NCI-H1105 treated with DMSO at 0.1 percent for 48 hours (cell line): ENCODE data around the gene ATP5F1D.
A peak's percentile ranks its signal among the peaks of the same experiment; 100 is the strongest.

ENCODE experiments used
- DNase-seq: peaks from one replicate; lab custom pipeline; 2025; lab: John Stamatoyannopoulos, UW

Gene ATP5F1D

GRCh38 chr19:1259206-1259875, 17.8 kb downstream of the ATP5F1D start:
- no peak for DNase-seq

- DNase-seq = no peak
Observed at GRCh38 chr19:1259876-1260748, 18.6 kb downstream of the ATP5F1D start.

DNA sequence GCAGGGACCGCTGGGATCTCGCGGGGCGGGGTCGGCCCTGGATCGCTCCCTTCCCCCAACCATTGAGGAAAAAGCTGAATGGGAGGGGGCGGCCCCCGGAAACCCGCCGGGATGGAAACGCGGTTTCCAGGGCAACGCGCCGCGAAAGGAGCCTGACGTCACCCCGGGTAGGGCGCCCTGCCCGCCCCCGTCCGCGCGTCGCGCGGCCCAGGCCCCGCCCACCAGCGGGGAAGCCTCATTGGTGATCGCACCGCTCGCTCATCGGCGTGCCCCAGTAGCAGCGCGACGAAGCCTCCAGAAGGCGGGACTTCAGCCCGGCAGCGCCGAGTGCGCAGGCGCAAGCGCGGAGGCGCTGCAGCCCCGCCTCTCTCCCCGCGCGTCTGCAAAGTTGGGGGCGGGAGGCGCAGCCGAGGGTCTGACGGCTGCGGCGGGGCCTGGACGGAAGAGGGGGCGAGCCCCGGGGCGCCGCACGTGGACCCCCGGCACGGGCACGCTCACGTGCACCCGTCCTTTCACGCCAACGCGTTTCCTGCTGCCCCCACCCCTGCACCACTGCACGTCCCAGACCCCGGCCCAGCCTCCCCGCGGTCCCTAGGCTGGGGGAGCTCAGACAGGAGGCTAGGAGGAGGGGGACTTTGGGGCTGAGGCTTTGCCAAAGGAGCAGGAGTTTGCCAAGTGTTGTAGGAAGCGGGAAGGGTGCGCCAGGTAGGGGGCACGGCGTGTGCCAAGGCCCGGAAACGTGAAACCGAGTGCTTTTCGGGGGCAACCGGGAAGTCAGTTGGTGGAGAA, 19.4 kb downstream of the ATP5F1D start:
- DNase-seq = peak; percentile 96

DNA sequence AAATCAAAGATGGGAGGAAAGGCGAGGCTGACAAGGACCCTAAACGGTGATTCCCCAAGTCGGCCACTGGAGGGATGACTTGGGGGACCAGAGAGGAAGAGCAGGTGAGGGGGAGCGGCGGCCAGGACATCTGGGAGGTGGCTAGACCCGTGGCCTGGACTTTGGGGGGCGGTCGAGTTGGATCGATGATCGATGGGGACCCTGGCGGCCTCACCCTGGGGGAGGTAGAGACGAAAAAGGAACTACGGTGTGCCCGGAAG, 19.9 kb downstream of the ATP5F1D start:
- no peak for DNase-seq

DNA sequence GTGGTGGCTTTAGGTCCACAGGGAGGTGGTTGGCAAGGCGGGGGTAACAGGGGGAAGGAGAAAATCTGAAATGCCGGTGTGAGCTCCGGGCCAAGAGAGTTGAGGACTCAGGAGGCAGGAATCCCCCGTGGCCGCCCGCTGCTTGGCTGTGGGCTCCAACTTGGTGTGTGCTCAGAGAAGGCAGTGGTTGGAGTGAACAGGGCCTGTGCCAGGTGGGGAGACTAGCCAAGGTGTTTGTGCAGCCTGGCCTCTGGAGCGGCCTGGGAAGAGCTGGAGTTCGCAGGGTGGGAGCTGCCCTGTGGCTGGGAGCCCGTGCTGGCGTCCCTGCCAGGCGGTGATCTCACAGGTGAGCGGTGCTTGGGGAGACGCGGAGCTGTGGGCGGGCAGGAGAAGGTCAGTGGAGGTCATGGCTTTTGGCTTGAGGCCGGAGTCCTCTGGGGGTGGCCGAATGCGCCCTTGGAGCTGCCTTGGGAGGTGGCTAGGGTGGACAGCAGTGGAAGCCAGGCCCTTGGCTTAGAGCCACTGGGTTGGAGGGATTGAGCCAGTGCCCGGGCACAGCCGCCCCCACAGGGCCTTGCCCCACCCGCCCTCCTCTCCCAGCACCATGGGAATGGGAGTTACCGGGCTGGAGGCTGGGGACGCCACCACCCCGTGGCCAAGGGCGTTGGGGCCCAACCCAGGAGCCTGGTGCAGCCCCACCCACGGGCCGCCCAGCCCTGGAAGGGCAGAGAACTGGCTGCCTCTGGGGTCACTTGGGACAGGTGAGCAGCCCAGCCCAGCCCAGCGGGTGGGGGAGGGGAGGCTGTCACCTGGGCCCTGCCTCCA, 20.5 kb downstream of the ATP5F1D start:
- no peak for DNase-seq

DNA sequence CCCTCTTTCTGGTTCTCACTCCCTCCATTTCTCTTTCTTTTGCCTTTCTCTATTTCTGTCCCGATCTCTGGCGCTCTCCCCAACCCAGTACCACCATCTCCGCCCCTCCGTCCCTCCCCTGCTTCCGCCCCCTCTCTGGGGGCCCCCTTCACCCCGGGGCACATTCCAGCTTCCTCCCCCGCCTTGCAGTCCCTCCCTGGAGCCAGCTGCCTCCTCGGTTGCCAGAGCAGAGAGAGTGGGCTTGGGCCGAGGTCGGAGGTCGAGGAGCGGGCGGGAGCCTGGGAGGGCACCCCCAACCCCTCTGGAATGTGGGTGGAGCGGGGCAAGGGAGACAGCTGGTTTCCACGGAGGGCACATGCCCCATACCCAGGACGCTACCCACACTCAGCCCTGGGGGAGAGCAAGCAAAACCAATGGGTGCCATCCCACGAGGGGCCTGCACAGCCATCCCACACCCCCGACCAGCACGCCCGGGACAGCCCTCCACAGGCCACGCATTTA, 21.1 kb downstream of the ATP5F1D start:
- no peak for DNase-seq

- no peak for DNase-seq
Observed at GRCh38 chr19:1263188-1263587, 21.6 kb downstream of the ATP5F1D start.

- no peak for DNase-seq
Observed at GRCh38 chr19:1264801-1265614, 23.5 kb downstream of the ATP5F1D start.

- DNase-seq = no peak
Observed at GRCh38 chr19:1265615-1266128, 24.1 kb downstream of the ATP5F1D start.

DNA sequence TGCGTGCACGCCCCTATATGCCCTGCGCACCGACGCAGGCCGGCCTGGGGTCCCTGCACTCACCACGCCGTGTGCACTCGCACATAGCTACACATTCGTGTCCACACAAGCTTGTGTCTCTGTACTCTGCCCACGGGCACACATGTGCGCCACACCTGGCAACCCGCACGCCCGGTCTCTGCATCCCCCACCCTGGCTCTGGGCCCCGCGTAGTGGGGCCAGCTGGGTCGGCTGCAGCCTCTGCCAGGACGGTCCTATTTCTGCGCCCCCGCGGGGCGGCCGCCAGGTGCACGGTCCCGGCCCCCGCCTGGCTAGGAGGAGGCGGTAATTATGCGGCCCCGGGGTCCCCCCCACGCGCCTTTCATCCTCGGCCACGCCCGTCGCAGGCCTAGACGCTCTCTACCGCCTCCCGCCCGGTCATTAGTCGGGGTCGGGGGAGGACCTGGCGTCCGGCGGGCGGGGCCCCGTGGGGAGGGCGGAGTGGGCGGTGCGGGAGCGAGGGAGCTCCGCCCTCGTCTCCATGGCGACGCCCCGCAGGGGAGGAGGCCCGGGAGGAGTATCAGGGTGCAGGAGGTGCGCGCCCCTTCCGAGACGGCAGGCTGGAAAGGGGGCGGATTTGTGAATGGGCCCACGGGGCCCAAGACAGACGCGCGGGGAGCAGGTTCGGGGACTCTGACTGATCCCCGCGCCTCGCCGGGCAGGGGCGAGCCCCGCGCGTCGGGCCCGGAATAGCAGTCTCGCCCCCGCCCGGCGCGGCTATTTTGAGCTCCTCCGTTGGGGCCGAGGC, 24.8 kb downstream of the ATP5F1D start:
- DNase-seq = peak; percentile 81

GRCh38 chr19:1266916-1267476, 25.4 kb downstream of the ATP5F1D start:
- peak; percentile 31 for DNase-seq

- DNase-seq = no peak
Observed at GRCh38 chr19:1267477-1268225, 26.1 kb downstream of the ATP5F1D start.

GRCh38 chr19:1268226-1269064, 26.9 kb downstream of the ATP5F1D start:
- no peak for DNase-seq

DNA sequence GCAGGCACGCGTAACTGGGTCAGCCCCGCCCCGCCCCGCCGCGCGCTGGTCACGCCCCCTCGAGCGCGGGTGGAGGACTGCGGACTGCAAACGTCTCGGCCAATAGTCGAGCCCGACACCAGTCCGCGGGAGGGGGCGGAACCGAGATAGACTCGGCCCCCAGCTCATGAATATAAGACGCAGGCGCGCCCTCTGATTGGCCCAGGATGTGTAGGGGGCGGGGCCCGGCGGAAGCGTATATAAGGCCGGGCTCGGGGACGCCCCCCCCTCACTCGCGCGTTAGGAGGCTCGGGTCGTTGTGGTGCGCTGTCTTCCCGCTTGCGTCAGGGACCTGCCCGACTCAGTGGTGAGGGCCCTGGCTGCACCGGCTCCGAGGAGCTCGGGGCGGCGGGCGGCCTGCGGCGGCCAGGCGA, 27.5 kb downstream of the ATP5F1D start, which contains the start of gene CIRBP:
Gene CIRBP, plus strand, starts transcription at position 268 of the 413 bp plus-strand sequence. CDS start 1,602 bp downstream, outside the sequence.
- DNase-seq = peak; percentile 96

GRCh38 chr19:1269478-1270212, 28.1 kb downstream of the ATP5F1D start:
- DNase-seq = peak; percentile 83

GRCh38 chr19:1270213-1270853, 28.8 kb downstream of the ATP5F1D start:
- DNase-seq = no peak
